Esophagus (tissue), 2 donors: ENCODE measurements around the gene MCC. TPM values are rescaled to one million over a fixed set of nuclear protein-coding genes. Genes with fewer than 3 reads are reported as not detected.
"Not testable (repeated sequence)": the region's sequence is repeated elsewhere in the genome, so short reads cannot be mapped to it uniquely, and the experiment has no call there.

Source experiments
- H3K27ac ChIP-seq, 2 donors: one replicate each; pipeline ENCODE4 v1.5.1; 2013; ENCODE audit warnings: low read depth in 2 of 2, mild to moderate bottlenecking in 2 of 2, inconsistent platforms in 1 of 2, low read length in 1 of 2, moderate library complexity in 1 of 2
- H3K27me3 ChIP-seq, 2 donors: one replicate each; pipeline ENCODE4 v1.6.1; 2013; ENCODE audit warnings: low read length in 2 of 2, control low read depth in 1 of 2, mild to moderate bottlenecking in 1 of 2; ENCODE audit not compliant: insufficient read depth in 2 of 2, control insufficient read depth in 1 of 2
- H3K36me3 ChIP-seq, 2 donors: one replicate each; pipeline ENCODE4 v1.6.1; 2013; ENCODE audit warnings: low read length in 1 of 2; ENCODE audit not compliant: control insufficient read depth in 2 of 2, insufficient read depth in 2 of 2
- H3K4me1 ChIP-seq, 2 donors: one replicate each; pipeline ENCODE4 v1.6.1; 2013; ENCODE audit warnings: low read length in 1 of 2; ENCODE audit not compliant: control insufficient read depth in 2 of 2, insufficient read depth in 2 of 2
- H3K4me3 ChIP-seq, 2 donors: one replicate each; pipeline ENCODE4 v1.5.1; 2013; ENCODE audit warnings: low read length in 2 of 2, mild to moderate bottlenecking in 2 of 2, low read depth in 1 of 2, moderate library complexity in 1 of 2
- H3K9me3 ChIP-seq, 2 donors: one replicate each; pipeline ENCODE4 v1.6.1; 2013; ENCODE audit warnings: mild to moderate bottlenecking in 2 of 2, low read depth in 1 of 2, low read length in 1 of 2, moderate library complexity in 1 of 2; ENCODE audit not compliant: control insufficient read depth in 2 of 2, insufficient read depth in 1 of 2
- WGBS, 2 donors: extraction: QIAGEN DNeasy Blood & Tissue Kit; methylation state at CpG; one replicate each; pipeline ENCODE4 v1.1.7; 2013; 5-methylcytosine and 5-hydroxymethylcytosine counted together
- polyA plus RNA-seq, 2 donors: library from polyadenylated mRNA; stranded (reverse); fragments of 200-250 nt; gene quantifications; one replicate each; pipeline ENCODE4 v1.2.3, GENCODE V29; 2013
- donor health status: healthy with polysubstance abuse.
- donor health status: Bipolar disorder and iron deficiency.

MCC gene
- polyA plus RNA-seq, 2 donors: 7.2 to 8.3 TPM

GRCh38 chr5:113087976-113088514 is 400.2 kb downstream of the MCC start:
- Histone ChIP-seq H3K36me3 (peaks cover 0 to 16% of the 10 kb centered on the region in 2 donors), H3K27ac (no peak overlapping the region), H3K4me3 (no peak overlapping the region), H3K27me3 (no peaks in the 10 kb centered on the region), H3K4me1 (peaks cover 0 to 3% of the 10 kb centered on the region in 2 donors), H3K9me3 (no peaks in the 10 kb centered on the region)
- WGBS, 2 donors: 82 to 83% methylated on average over 5 of the region's 5 CpGs

DNA sequence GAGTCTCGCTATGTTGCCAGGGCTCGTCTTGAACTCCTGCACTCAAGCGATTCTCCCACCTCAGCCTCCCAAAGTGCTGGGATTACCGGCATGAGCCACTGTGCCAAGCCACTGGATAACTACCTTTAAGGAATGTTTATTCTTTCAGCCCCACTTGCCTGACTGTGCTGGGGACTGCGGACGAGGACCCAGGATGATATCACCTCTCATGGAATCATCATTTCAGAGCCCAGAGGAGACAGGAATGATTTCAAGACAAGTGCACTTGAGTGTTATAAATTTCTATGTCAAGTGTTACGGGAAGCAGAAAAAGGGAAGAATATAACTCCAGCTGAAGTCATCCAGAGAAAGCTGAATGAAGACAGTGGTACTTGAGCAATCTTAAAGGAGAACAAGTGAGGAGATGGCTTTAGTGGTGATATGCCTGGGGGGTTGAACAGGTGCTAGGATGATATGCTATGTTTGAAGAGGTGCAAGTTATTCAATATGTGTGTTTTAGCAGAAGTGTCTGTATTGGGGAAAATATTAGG is 402.3 kb downstream of the MCC start:
- H3K4me1 ChIP-seq: peaks cover 0 to 2% of the 10 kb centered on the region in 2 donors
- no peaks in the 10 kb centered on the region for H3K9me3 ChIP-seq
- H3K27me3 ChIP-seq: no peaks in the 10 kb centered on the region
- WGBS, 2 donors: 94 to 96% methylated on average over 7 of the region's 7 CpGs
- H3K4me3 ChIP-seq: no peak overlapping the region
- no peak overlapping the region for H3K27ac ChIP-seq
- peaks cover 3 to 21% of the 10 kb centered on the region in 2 donors for H3K36me3 ChIP-seq

DNA sequence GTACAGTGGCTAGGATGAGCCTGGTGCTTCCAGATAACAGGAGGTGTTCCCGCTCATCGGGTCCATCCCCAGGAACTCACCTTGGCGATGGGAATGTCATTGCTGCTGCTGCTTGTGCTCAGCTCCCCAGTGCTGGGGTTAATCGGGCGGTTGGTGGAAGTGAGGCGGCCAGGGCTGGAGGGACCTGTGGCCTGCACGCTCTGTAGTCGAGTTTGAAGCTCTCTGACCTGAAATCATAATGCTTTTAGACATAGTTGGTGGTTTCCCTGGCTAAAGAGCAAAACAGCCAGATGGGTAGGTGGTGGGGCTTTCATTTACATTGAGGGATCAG is 403.2 kb downstream of the MCC start:
- Histone ChIP-seq H3K36me3 (peaks cover 3 to 21% of the 10 kb centered on the region in 2 donors), H3K4me3 (no peak overlapping the region), H3K9me3 (no peaks in the 10 kb centered on the region), H3K4me1 (no peaks in the 10 kb centered on the region), H3K27me3 (no peaks in the 10 kb centered on the region), H3K27ac (no peak overlapping the region)
- WGBS, 2 donors: 87 to 92% methylated on average over 8 of the region's 8 CpGs

DNA sequence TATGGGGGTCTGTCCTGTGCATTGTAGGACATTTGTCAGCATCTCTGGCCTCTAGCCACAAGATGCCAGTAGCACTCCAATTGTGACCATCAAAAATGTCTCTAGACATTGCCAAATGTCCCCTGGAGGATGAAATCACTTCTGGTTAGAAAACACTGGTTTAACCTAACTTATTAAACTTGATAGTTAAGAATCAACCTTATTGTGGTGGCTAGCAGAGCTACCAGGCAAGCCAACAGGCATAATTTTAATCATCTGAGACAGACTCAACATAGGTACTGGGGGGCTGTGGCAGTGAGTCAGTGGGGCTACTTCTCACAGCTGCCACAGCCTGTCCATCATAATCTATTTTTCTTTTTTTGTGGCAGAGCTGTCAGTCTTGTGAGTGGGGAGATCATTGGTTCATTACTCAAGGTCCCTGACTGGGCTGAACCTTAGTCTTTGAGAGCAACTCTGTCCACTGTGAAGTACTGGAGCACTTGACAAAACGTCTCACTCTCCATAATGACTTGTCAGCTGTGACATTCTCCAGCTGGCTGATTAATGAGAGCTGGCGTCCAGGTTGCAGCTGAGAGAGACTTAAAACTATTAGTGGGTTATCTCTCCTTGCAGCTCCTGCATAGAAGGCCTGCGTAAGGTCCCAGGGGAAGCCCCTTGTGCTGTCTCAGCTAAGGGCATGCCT is 403.7 kb downstream of the MCC start:
- Histone ChIP-seq H3K27ac (no peak overlapping the region), H3K9me3 (no peaks in the 10 kb centered on the region), H3K4me1 (no peaks in the 10 kb centered on the region), H3K27me3 (no peaks in the 10 kb centered on the region), H3K4me3 (no peak overlapping the region), H3K36me3 (peaks cover 3 to 21% of the 10 kb centered on the region in 2 donors)
- 62 to 75% methylated on average over 3 of the region's 3 CpGs for WGBS, 2 donors

DNA sequence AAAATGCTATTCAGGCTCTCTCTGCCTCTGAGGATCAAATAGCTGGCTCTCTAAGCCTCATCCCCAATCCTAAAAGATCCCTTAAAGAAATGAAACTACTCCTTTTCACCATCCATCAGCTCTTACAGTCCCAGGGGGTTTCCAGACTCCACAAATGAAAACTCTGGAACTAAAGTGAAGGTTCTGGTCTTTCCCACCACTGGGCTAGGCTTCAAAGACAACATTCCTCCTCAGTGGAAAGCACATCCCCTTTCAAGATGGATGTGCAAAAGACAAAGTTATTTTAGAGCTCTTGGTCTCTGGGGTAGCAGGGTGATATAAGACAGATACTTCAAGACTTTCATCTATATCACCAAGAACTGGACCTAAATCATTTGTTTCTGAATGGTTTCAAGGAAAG is 404.8 kb downstream of the MCC start:
- H3K4me1 ChIP-seq: no peaks in the 10 kb centered on the region
- H3K36me3 ChIP-seq: peaks cover 3 to 21% of the 10 kb centered on the region in 2 donors
- no peaks in the 10 kb centered on the region for H3K9me3 ChIP-seq
- H3K27me3 ChIP-seq: no peaks in the 10 kb centered on the region
- H3K4me3 ChIP-seq: no peak overlapping the region
- H3K27ac ChIP-seq: no peak overlapping the region

DNA sequence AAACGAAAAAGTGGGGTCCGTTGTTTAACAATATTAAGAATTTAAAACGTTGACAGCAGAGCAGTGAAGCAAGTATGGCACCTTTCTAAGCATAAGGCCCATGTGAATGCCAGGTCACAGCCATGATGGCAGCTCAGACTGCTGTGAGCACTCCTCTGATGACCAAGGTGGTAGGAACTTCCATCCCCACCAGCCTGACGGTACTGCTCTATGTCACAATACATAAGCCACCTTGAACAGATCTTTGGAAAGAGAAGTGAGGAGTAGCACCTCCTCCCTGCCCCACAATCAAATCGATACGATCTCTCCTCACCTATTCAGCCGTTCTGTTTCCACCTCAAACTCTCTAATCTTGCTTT is 405.7 kb downstream of the MCC start:
- WGBS, 2 donors: 92 to 95% methylated on average over 7 of the region's 7 CpGs
- Histone ChIP-seq H3K9me3 (no peaks in the 10 kb centered on the region), H3K36me3 (peaks cover 3 to 21% of the 10 kb centered on the region in 2 donors), H3K4me3 (no peak overlapping the region), H3K27me3 (no peaks in the 10 kb centered on the region), H3K4me1 (no peaks in the 10 kb centered on the region), H3K27ac (no peak overlapping the region)

DNA sequence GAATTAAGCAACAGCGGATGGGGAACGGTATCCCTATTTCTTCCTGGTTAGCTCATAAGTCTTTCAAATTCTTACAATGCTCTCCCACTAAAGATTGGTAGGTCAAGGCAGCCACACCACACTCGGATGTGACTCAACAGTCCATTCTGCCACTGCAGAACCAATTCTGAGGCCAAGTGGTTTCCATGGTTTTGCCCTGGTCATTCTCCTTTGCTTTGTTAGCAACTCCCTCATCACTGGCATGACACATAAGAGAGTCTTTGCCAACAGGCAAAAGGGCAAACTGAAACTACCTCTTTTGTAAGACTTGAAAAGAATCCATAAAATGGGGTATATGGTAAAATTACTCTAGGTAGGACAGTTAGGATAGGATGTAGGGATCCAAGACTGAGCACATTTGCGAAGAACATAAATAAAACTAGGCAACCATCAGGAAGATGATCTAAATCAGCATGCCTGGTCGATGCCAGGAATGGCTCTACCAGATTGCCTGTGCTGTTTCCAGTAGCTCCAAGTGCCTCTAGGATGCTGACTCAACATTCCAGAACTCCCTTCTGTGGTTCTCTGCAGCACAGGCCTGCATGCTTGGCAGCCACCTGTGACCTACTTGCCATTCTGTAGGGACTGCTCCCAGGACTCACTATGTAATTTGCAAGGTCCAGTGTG is 406.2 kb downstream of the MCC start:
- 87 to 88% methylated on average over 5 of the region's 5 CpGs for WGBS, 2 donors
- Histone ChIP-seq H3K27ac (no peak overlapping the region), H3K4me1 (no peaks in the 10 kb centered on the region), H3K4me3 (no peak overlapping the region), H3K27me3 (no peaks in the 10 kb centered on the region), H3K36me3 (peaks cover 3 to 21% of the 10 kb centered on the region in 2 donors), H3K9me3 (no peaks in the 10 kb centered on the region)

GRCh38 chr5:113081091-113081839 is 407.0 kb downstream of the MCC start:
- no peaks in the 10 kb centered on the region for H3K9me3 ChIP-seq
- no peak overlapping the region for H3K27ac ChIP-seq
- no peaks in the 10 kb centered on the region for H3K4me1 ChIP-seq
- peaks cover 3 to 18% of the 10 kb centered on the region in 2 donors for H3K36me3 ChIP-seq
- 83 to 87% methylated on average over 4 of the region's 4 CpGs for WGBS, 2 donors
- no peak overlapping the region for H3K4me3 ChIP-seq
- no peaks in the 10 kb centered on the region for H3K27me3 ChIP-seq

DNA sequence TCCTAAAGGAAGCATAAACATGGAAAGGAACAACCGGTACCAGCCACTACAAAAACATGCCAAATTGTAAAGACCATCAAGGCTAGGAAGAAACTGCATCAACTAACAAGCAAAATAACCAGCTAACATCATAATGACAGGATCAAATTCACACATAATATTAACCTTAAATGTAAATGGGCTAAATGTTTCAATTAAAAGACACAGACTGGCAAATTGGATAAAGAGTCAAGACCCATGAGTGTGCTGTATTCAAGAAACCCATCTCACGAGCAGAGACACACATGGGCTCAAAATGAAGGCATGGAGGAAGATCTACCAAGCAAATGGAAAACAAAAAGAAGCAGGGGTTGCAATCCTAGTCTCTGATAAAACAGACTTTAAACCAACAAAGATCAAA is 411.6 kb downstream of the MCC start:
- peaks cover 0 to 10% of the 10 kb centered on the region in 2 donors for H3K36me3 ChIP-seq
- not testable (repeated sequence) for H3K4me3 ChIP-seq, H3K27me3 ChIP-seq, H3K27ac ChIP-seq, H3K4me1 ChIP-seq, H3K9me3 ChIP-seq
- 81 to 98% methylated on average over 2 of the region's 2 CpGs for WGBS, 2 donors
